OCI-LY3 (cell line): Measurements from ENCODE around the gene PELO.

Source experiments
- H2AFZ ChIP-seq: fragments of 200-600, 300-600 bp; shearing (Covaris generic); 2 replicates; pipeline ENCODE4 v1.6.0; 2014; ENCODE audit warnings: antibody characterized with exemption, low read depth, low read length
- H3K27ac ChIP-seq: fragments of 200-600, 300-600 bp; sonication (generic); 2 replicates; pipeline ENCODE4 v1.5.1; 2014; ENCODE audit warnings: mild to moderate bottlenecking, low read length, moderate library complexity, mixed read lengths
- H3K27me3 ChIP-seq: fragments of 200-600, 300-600 bp; sonication (generic); 2 replicates; pipeline ENCODE4 v1.6.1; 2014; ENCODE audit warnings: low read depth, low read length, mixed read lengths
- H3K36me3 ChIP-seq: fragments of 200-600, 300-600 bp; sonication (generic); replicated peaks from 2 replicates; pipeline ENCODE3; 2014; ENCODE audit warnings: low read depth, low read length, mixed read lengths
- H3K4me1 ChIP-seq: fragments of 300-600, 200-600 bp; sonication (generic); 2 replicates; pipeline ENCODE4 v1.6.1; 2014; ENCODE audit warnings: low read length, mixed read lengths
- H3K4me2 ChIP-seq: fragments of 200-600, 300-600 bp; sonication (generic); 2 replicates; pipeline ENCODE4 v1.6.1; 2014; ENCODE audit warnings: low read length, mixed read lengths
- H3K4me3 ChIP-seq: fragments of 300-600, 200-600 bp; sonication (generic); 2 replicates; pipeline ENCODE4 v1.5.1; 2014; ENCODE audit warnings: antibody characterized with exemption, mild to moderate bottlenecking, low read length, moderate library complexity
- H3K79me2 ChIP-seq: fragments of 300-600, 200-600 bp; shearing (Covaris generic); 2 replicates; pipeline ENCODE4 v1.6.1; 2014; ENCODE audit warnings: mild to moderate bottlenecking, low read length, mixed read lengths
- H3K9ac ChIP-seq: fragments of 300-600, 200-600 bp; shearing (Covaris generic); 2 replicates; pipeline ENCODE4 v1.6.0; 2014; ENCODE audit warnings: mild to moderate bottlenecking, low read length, moderate library complexity
- H3K9me3 ChIP-seq: fragments of 200-600, 300-600 bp; shearing (Covaris generic); 2 replicates; pipeline ENCODE4 v1.6.1; 2014; ENCODE audit warnings: low read length, mixed read lengths; ENCODE audit not compliant: insufficient read depth
- H4K20me1 ChIP-seq: fragments of 200-600, 300-600 bp; sonication (generic); 2 replicates; pipeline ENCODE4 v1.6.1; 2016; ENCODE audit warnings: low read length, mixed read lengths; ENCODE audit not compliant: insufficient read depth
- EZH2phosphoT487 ChIP-seq: fragments of 200-600 bp; shearing (Covaris generic); IDR thresholded peaks from 2 replicates; pipeline ENCODE4 v1.6.1; 2018; ENCODE audit warnings: antibody characterized with exemption, mixed run types, low read depth
- TF ChIP-seq, protein P1 (sequence below): fragments of 200-600, 300-600 bp; sonication (generic); IDR thresholded peaks from 2 replicates; pipeline ENCODE4 v1.5.1; 2014; ENCODE audit warnings: antibody characterized with exemption, low read length, low read depth

PELO gene

DNA sequence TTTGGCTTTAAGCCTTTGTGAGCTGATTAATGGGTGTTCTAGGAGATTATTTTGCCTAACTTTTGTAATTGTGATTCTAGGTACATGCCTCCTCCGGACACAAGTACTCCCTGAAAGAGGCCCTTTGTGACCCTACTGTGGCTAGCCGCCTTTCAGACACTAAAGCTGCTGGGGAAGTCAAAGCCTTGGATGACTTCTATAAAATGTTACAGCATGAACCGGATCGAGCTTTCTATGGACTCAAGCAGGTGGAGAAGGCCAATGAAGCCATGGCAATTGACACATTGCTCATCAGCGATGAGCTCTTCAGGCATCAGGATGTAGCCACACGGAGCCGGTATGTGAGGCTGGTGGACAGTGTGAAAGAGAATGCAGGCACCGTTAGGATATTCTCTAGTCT is 13.6 kb downstream of the PELO start:
- Histone ChIP-seq H2AFZ (no peak overlapping the region), H3K27me3 (no peaks in the 10 kb centered on the region), H3K4me3 (peak overlapping the region; percentile 96), H3K9ac (peak overlapping the region; percentile 92), H3K9me3 (no peaks in the 10 kb centered on the region), H3K36me3 (peaks cover 25% of the 10 kb centered on the region), H3K79me2 (peaks cover 75% of the 10 kb centered on the region), H4K20me1 (peaks cover 28% of the 10 kb centered on the region), H3K4me2 (peak overlapping the region; percentile 94), H3K27ac (no peak overlapping the region), H3K4me1 (peaks cover 36% of the 10 kb centered on the region)
- TF ChIP-seq, protein P1, sequence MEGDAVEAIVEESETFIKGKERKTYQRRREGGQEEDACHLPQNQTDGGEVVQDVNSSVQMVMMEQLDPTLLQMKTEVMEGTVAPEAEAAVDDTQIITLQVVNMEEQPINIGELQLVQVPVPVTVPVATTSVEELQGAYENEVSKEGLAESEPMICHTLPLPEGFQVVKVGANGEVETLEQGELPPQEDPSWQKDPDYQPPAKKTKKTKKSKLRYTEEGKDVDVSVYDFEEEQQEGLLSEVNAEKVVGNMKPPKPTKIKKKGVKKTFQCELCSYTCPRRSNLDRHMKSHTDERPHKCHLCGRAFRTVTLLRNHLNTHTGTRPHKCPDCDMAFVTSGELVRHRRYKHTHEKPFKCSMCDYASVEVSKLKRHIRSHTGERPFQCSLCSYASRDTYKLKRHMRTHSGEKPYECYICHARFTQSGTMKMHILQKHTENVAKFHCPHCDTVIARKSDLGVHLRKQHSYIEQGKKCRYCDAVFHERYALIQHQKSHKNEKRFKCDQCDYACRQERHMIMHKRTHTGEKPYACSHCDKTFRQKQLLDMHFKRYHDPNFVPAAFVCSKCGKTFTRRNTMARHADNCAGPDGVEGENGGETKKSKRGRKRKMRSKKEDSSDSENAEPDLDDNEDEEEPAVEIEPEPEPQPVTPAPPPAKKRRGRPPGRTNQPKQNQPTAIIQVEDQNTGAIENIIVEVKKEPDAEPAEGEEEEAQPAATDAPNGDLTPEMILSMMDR, result no peak
- TF ChIP-seq EZH2phosphoT487, result no peak

DNA sequence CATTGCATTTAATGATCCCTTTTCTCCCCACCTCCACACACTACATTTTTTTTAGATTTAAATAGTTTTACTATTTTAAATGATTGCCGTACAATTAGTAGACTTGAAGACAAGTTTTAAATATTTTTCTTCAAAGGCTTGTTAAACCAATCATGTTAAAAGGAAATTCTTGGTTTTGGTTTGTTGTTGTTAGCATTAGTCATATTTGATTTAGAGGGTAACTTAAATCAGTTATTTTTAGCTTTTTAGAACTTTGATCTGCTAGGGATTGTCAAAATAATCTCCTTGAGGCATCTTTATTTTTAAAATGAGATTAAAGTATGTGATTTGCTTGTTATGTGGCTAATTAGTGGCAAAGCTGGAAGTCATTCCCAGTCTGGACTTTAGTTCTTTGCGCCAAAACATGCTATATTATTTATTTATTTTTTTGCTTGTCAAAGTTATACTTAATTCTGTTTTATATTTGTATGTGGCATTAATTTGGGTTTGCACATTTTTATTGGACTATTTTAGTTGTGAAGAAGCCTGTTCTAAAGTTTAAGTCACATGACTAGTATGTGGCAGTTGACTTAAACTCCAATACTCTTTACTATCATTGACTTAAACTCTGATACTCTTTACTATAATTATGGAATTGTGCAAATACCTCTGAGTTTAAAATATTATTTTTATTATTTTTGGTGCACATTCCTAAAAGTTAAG is 14.7 kb downstream of the PELO start:
- Histone ChIP-seq H3K4me1 (peaks cover 31% of the 10 kb centered on the region), H3K36me3 (peaks cover 25% of the 10 kb centered on the region), H3K4me3 (peak overlapping the region; percentile 96; the same call in 1 of the 2 replicates), H3K9me3 (no peaks in the 10 kb centered on the region), H3K79me2 (peaks cover 78% of the 10 kb centered on the region), H4K20me1 (peaks cover 28% of the 10 kb centered on the region), H3K9ac (no peak overlapping the region), H3K27ac (no peak overlapping the region), H3K27me3 (no peaks in the 10 kb centered on the region), H2AFZ (no peak overlapping the region), H3K4me2 (peak overlapping the region; percentile 94)
- no peak for TF ChIP-seq EZH2phosphoT487
- TF ChIP-seq, protein P1, result no peak

DNA sequence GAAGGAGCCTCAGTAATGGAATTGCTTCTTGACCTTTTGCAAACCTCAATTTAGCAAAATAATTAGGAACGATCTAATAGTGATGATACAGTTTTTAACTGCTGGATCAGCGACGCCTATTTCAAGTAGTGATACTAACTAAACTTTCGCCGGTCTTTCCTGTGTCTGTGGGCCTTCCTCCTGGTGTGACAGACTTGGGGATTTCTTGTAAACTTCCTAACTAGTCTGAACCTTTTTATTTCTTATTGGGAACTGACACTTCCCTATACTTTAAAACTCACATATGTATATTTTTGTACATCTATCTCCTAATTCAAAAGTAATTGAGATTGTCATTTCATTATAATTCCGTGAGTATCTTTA is 15.2 kb downstream of the PELO start:
- H3K4me3 ChIP-seq, result no peak overlapping the region
- H4K20me1 ChIP-seq, result peaks cover 28% of the 10 kb centered on the region

DNA sequence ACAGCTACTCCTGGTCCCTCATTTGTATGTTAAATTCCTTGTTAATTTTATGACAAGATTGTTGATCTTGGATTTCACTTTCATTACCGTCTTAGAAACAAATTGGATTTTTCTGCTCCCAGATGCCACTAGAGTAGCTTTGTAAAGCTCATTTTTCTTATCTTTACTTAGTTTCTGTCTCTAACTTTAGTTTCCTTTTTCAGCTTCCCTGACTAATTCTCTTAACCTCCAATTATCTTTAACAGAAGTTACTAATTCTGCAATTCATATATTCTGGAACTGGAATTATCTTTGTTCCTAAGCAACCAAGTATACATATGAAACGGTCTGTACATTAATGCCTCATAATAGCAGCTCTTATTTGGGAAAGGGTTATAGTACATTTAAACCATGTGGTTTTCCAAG is 16.7 kb downstream of the PELO start:
- peaks cover 62% of the 10 kb centered on the region for H3K79me2 ChIP-seq
- H3K27ac ChIP-seq, result no peak overlapping the region
- no peak overlapping the region for H2AFZ ChIP-seq
- H3K4me1 ChIP-seq, result peaks cover 17% of the 10 kb centered on the region
- TF ChIP-seq, protein P1, result no peak
- TF ChIP-seq EZH2phosphoT487, result no peak
- no peak overlapping the region for H3K4me2 ChIP-seq
- peaks cover 28% of the 10 kb centered on the region for H4K20me1 ChIP-seq
- no peak overlapping the region for H3K4me3 ChIP-seq
- no peak overlapping the region for H3K9ac ChIP-seq
- no peaks in the 10 kb centered on the region for H3K9me3 ChIP-seq
- no peaks in the 10 kb centered on the region for H3K27me3 ChIP-seq
- peaks cover 25% of the 10 kb centered on the region for H3K36me3 ChIP-seq

More for the DNA sequence above, 15.2 kb downstream of the PELO start:
- Histone ChIP-seq H3K9ac (no peak overlapping the region), H2AFZ (no peak overlapping the region), H3K36me3 (peaks cover 25% of the 10 kb centered on the region), H3K9me3 (no peaks in the 10 kb centered on the region), H3K27ac (no peak overlapping the region), H3K4me2 (no peak overlapping the region), H3K79me2 (peaks cover 77% of the 10 kb centered on the region), H3K4me1 (peaks cover 26% of the 10 kb centered on the region), H3K27me3 (no peaks in the 10 kb centered on the region)
- TF ChIP-seq, protein P1, result no peak
- no peak for TF ChIP-seq EZH2phosphoT487
